Fibroblast of mammary gland (primary cell): ENCODE results near the gene CBR4.
"Not testable (repeated sequence)": the region's sequence is repeated elsewhere in the genome, so short reads cannot be mapped to it uniquely, and the experiment has no call there.

ENCODE experiments used
- DNase-seq: peaks from one replicate; pipeline ENCODE4 v3.0.0-alpha.2; 2010; ENCODE audit warnings: low read depth
- H3K4me3 ChIP-seq: 2 replicates; pipeline ENCODE4 v1.5.1; 2011; ENCODE audit warnings: low read depth, mild to moderate bottlenecking, low read length, moderate library complexity; ENCODE audit not compliant: control insufficient read depth
- CTCF ChIP-seq: conservative IDR thresholded peaks from 2 replicates; pipeline ENCODE4 v1.5.1; 2011; ENCODE audit warnings: low read depth, low read length, inconsistent platforms; ENCODE audit not compliant: control insufficient read depth, insufficient read depth

The CBR4 gene

GRCh38 chr4:169042608-169043007, 32.6 kb upstream of the CBR4 start:
- DNase-seq, result no peak
- H3K4me3 ChIP-seq, result no peak overlapping the region
- TF ChIP-seq CTCF, result no peak

- TF ChIP-seq CTCF, result no peak
- no peak for DNase-seq
- no peak overlapping the region for H3K4me3 ChIP-seq
Measured at GRCh38 chr4:169040559-169041261, 30.7 kb upstream of the CBR4 start.

GRCh38 chr4:169039251-169039954, 29.3 kb upstream of the CBR4 start:
- H3K4me3 ChIP-seq, result no peak overlapping the region
- no peak for TF ChIP-seq CTCF
- DNase-seq, result no peak

- H3K4me3 ChIP-seq, result no peak overlapping the region
- no peak for DNase-seq
- TF ChIP-seq CTCF, result no peak
Measured at GRCh38 chr4:169037506-169037905, 27.5 kb upstream of the CBR4 start.

GRCh38 chr4:169035871-169036620, 26.0 kb upstream of the CBR4 start:
- H3K4me3 ChIP-seq, DNase-seq: not testable (repeated sequence)

GRCh38 chr4:169033660-169034059, 23.6 kb upstream of the CBR4 start:
- no peak for TF ChIP-seq CTCF
- DNase-seq, result no peak
- H3K4me3 ChIP-seq, result no peak overlapping the region
